Suprapubic skin (tissue), 4 donors: ENCODE data around the gene PHACTR2. TPM values are rescaled to one million over a fixed set of nuclear protein-coding genes. Genes with fewer than 3 reads are reported as not detected.

Experiments
- DNase-seq, 2 donors: peaks; one replicate each; pipeline ENCODE4 v3.0.0-alpha.2; 2019; ENCODE audit warnings: low spot score in 2 of 2
- H3K27ac ChIP-seq: fragments of 200-600 bp; sonication (generic); one replicate; pipeline ENCODE4 v1.5.1; 2019
- H3K27me3 ChIP-seq: fragments of 200-600 bp; sonication (generic); one replicate; pipeline ENCODE4 v1.5.1; 2019
- H3K36me3 ChIP-seq: fragments of 200-600 bp; sonication (generic); one replicate; pipeline ENCODE4 v1.5.1; 2019
- H3K4me1 ChIP-seq: fragments of 200-600 bp; sonication (generic); one replicate; pipeline ENCODE4 v1.5.1; 2019
- H3K4me3 ChIP-seq: fragments of 200-600 bp; sonication (generic); one replicate; pipeline ENCODE4 v1.5.1; 2019; ENCODE audit warnings: mild to moderate bottlenecking
- H3K9me3 ChIP-seq: fragments of 200-600 bp; sonication (generic); one replicate; pipeline ENCODE4 v1.5.1; 2019
- EP300 ChIP-seq: sonication (generic); formaldehyde crosslinking; IDR thresholded peaks from one replicate; pipeline ENCODE4 v1.6.1; 2017; ENCODE audit warnings: antibody characterized with exemption
- POLR2A ChIP-seq, 2 donors: fragments of 450-650 bp; IDR thresholded peaks; one replicate each; pipeline ENCODE4 v1.6.1; 2017; ENCODE audit warnings: antibody characterized with exemption in 2 of 2, mild to moderate bottlenecking in 2 of 2, moderate library complexity in 2 of 2
- POLR2AphosphoS5 ChIP-seq, 3 donors: sonication (generic); formaldehyde crosslinking; IDR thresholded peaks; one replicate each; pipeline ENCODE4 v1.6.1; 2017; ENCODE audit warnings: antibody characterized with exemption in 3 of 3
- WGBS: methylation state at CpG from one replicate; pipeline ENCODE4 v1.1.5; 2018; 5-methylcytosine and 5-hydroxymethylcytosine counted together
- total RNA-seq, 4 donors: library from RNA; depleted of rRNA; stranded (reverse); fragments of >200 nt; gene quantifications; one replicate each; pipeline ENCODE4 v1.1.0, GENCODE V29; 2016
- TF ChIP-seq, protein P1 (sequence below), 2 donors: fragments of 200-600 bp in 1 of 2; fragments of 450-650 bp in 1 of 2; sonication (generic) in 1 of 2; IDR thresholded peaks; one replicate each; pipeline ENCODE4 v1.5.1; 2016 to 2019; ENCODE audit warnings: antibody characterized with exemption in 2 of 2, mild to moderate bottlenecking in 1 of 2, moderate library complexity in 1 of 2

Gene PHACTR2
- total RNA-seq, 4 donors from 2014 or later = 11.9 to 31.5 (median 20.9) TPM

DNA sequence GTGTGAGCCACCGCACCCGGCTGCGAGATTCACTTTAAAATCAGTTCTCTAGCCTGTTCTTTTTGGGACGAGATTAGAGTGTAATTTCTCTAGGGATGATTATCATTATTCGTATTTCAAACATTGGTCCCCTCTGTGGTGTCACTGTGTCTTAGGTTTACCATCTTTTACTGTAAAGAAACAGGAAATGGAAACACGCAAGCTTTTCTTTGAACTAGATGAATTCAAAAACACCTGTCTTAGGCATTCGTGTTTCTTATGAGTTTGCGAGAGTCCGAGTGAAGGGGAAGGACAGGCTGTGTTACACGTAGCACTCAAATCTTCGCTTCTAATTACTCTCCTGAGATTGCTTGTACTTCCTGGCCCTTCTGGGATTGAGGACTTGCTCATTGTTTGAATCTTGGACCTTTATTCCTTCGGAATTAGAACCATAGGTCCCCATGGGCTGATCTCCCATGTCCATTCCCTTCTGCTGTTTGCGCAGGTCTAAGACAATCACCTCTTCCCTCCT, 61.6 kb downstream of the PHACTR2 start:
- no peaks in the 10 kb centered on the region for H3K36me3 ChIP-seq
- H3K4me3 ChIP-seq = no peak overlapping the region
- H3K27me3 ChIP-seq = no peaks in the 10 kb centered on the region
- no peaks in the 10 kb centered on the region for H3K9me3 ChIP-seq
- TF ChIP-seq EP300 (no peak), POLR2A (IDR thresholded peaks at IDR 0.05) (no peak), POLR2AphosphoS5 (IDR thresholded peaks at IDR 0.05) (no peak)
- TF ChIP-seq, protein P1, sequence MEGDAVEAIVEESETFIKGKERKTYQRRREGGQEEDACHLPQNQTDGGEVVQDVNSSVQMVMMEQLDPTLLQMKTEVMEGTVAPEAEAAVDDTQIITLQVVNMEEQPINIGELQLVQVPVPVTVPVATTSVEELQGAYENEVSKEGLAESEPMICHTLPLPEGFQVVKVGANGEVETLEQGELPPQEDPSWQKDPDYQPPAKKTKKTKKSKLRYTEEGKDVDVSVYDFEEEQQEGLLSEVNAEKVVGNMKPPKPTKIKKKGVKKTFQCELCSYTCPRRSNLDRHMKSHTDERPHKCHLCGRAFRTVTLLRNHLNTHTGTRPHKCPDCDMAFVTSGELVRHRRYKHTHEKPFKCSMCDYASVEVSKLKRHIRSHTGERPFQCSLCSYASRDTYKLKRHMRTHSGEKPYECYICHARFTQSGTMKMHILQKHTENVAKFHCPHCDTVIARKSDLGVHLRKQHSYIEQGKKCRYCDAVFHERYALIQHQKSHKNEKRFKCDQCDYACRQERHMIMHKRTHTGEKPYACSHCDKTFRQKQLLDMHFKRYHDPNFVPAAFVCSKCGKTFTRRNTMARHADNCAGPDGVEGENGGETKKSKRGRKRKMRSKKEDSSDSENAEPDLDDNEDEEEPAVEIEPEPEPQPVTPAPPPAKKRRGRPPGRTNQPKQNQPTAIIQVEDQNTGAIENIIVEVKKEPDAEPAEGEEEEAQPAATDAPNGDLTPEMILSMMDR (IDR thresholded peaks at IDR 0.05) = no peak
- H3K27ac ChIP-seq = no peak overlapping the region
- WGBS = 95% methylated on average over 13 of the region's 13 CpGs
- H3K4me1 ChIP-seq = peaks cover 22% of the 10 kb centered on the region
- no peak for DNase-seq

DNA sequence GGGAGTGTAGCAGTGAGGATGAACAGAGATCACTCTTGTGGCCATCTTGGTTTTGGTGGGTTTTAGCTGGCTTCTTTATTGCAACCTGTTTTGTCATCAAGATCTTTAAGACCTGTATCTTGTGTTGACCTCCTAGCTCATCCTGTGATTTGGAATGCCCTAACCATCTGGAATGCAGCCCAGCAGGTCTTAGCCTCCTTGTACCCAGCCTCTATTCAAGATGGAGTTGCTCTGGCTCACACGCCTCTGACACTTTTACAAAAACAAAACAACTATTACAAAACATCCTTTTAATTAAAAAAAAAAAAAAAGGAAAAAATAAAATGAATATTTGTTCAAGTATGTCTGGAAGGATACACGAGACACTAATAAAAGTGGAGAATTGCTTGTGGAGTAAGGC, 62.4 kb downstream of the PHACTR2 start:
- DNase-seq = no peak
- 92% methylated on average over 2 of the region's 2 CpGs for WGBS
- no peaks in the 10 kb centered on the region for H3K9me3 ChIP-seq
- no peak overlapping the region for H3K4me3 ChIP-seq
- H3K4me1 ChIP-seq = peaks cover 27% of the 10 kb centered on the region
- H3K27ac ChIP-seq = no peak overlapping the region
- H3K36me3 ChIP-seq = no peaks in the 10 kb centered on the region
- H3K27me3 ChIP-seq = no peaks in the 10 kb centered on the region
- TF ChIP-seq, protein P1 (IDR thresholded peaks at IDR 0.05) = no peak
- TF ChIP-seq POLR2AphosphoS5 (IDR thresholded peaks at IDR 0.05) (no peak), EP300 (no peak), POLR2A (IDR thresholded peaks at IDR 0.05) (no peak)

DNA sequence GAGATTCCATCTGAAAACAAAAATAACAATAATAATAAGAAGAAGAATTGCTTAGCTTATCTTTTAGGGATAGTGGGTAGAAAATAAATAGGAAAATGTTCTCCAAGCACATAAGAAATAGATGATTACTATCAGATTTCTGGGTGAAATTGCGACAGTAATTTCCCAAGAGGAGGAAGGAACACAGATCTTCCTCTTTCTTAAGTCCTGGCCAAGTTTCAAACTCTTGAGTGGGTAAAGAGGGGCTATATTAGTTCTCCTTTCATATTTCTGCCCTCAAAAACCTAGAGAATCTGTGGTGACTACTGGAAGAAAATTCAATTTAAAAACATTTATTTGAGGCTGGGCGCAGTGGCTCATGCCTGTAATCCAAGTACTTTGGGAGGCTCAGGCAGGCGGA, 63.7 kb downstream of the PHACTR2 start:
- Histone ChIP-seq H3K36me3 (no peaks in the 10 kb centered on the region), H3K9me3 (no peaks in the 10 kb centered on the region), H3K27me3 (no peaks in the 10 kb centered on the region), H3K27ac (no peak overlapping the region), H3K4me1 (peaks cover 37% of the 10 kb centered on the region), H3K4me3 (no peak overlapping the region)
- no peak for TF ChIP-seq POLR2AphosphoS5 (IDR thresholded peaks at IDR 0.05)
- TF ChIP-seq, protein P1 (IDR thresholded peaks at IDR 0.05) = no peak
- TF ChIP-seq POLR2A (IDR thresholded peaks at IDR 0.05) = no peak
- TF ChIP-seq EP300 = no peak
- DNase-seq = no peak
- 80% methylated on average over 3 of the region's 3 CpGs for WGBS

DNA sequence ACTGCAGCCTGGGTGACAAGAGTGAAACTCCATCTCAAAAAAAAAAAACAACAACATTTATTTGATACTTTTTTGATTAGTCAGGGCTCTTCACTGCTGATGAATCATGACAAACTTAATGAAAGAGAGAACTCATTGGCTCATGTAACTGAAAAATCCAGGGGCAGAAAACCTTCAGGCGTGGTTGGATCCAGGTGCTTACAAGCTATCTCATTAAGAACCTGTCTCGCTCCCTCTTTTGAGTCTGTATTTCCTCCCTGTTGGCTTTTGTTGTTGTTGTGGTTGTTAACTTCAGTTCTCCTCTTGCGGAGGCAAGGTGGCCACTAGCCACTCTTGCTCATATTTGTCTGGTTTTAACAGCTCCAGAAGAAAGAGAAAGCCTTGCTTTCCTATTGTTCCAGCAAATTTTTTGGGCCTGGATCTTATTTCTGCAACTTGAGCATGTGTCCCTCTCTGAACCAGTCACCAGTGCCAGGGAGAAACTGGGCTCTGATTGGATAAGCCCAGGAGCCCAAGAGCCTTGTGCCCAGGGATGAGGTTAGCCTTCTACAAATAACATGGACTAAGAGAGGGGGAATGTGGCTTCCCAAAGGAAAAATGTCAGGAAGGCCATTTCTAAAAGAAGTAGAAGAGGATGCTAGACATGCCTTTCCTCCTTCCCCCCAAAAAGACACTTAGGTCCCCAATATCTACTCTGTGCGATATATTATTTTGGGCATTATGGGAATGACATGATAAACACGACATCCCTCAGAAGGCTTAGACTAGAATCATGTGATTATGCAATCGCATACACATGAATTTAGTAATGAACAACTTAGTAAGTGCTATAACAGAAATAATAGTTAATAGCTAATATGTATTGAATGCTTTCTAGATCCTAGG, 64.5 kb downstream of the PHACTR2 start:
- Histone ChIP-seq H3K4me1 (peaks cover 37% of the 10 kb centered on the region), H3K4me3 (no peak overlapping the region), H3K27me3 (no peaks in the 10 kb centered on the region), H3K9me3 (no peaks in the 10 kb centered on the region), H3K36me3 (no peaks in the 10 kb centered on the region), H3K27ac (peak overlapping the region; percentile 3)
- 74% methylated on average over 6 of the region's 6 CpGs for WGBS
- no peak for DNase-seq
- TF ChIP-seq EP300 = no peak
- TF ChIP-seq POLR2AphosphoS5 (IDR thresholded peaks at IDR 0.05) = no peak
- TF ChIP-seq, protein P1 (IDR thresholded peaks at IDR 0.05) = no peak
- no peak for TF ChIP-seq POLR2A (IDR thresholded peaks at IDR 0.05)

DNA sequence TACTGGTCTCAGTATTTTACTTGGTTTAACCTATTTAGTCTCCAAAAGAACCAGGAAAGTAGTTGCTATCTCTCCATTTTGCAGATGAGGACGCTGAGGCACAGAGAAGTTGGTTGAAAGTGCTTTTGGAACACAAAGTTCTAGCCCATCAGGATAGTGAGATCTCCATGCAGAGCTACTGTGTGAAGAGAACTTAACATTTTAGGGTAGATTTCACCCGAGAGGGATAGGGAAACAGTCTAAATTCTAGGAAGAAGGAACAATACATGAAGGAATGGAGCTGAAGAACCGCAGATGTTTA, 65.1 kb downstream of the PHACTR2 start:
- Histone ChIP-seq H3K4me1 (peaks cover 37% of the 10 kb centered on the region), H3K27me3 (no peaks in the 10 kb centered on the region), H3K4me3 (no peak overlapping the region), H3K27ac (no peak overlapping the region), H3K9me3 (no peaks in the 10 kb centered on the region), H3K36me3 (no peaks in the 10 kb centered on the region)
- TF ChIP-seq POLR2A (IDR thresholded peaks at IDR 0.05) (no peak), POLR2AphosphoS5 (IDR thresholded peaks at IDR 0.05) (no peak), EP300 (no peak)
- TF ChIP-seq, protein P1 (IDR thresholded peaks at IDR 0.05) = no peak
- DNase-seq = no peak
- WGBS = 73% methylated on average over 3 of the region's 3 CpGs
